ENCODE data around the gene PITX3. TPM values are rescaled to one million over a fixed set of nuclear protein-coding genes. Genes with fewer than 3 reads are reported as not detected.

The PITX3 gene
- polyA plus RNA-seq, 4 donors: 0.04 TPM; not detected in 3

- FAIRE-seq: no peak
- H3K4me1 ChIP-seq (ENCODE audit: control insufficient read depth in 3 of 3, insufficient read depth in 2 of 3, low read depth in 1 of 3, low read length in 2 of 3): peaks cover 0 to 4% (median 0%) of the 10 kb centered on the region in 3 donors
Observed at GRCh38 chr10:102268375-102268888, 27.1 kb upstream of the PITX3 start.

GRCh38 chr10:102267748-102268147 is 26.4 kb upstream of the PITX3 start:
- no peaks in the 10 kb centered on the region for H3K9me3 ChIP-seq (ENCODE audit: control insufficient read depth in 2 of 2, insufficient read depth in 1 of 2, low read depth in 1 of 2, low read length in 1 of 2)
- FAIRE-seq: no peak
- DNase-seq: no peak
- no peaks in the 10 kb centered on the region for H3K27me3 ChIP-seq (ENCODE audit: control insufficient read depth in 3 of 3, insufficient read depth in 3 of 3, low read length in 3 of 3)
- H3K4me3 ChIP-seq (ENCODE audit: low read depth in 1 of 3, low read length in 3 of 3): no peak overlapping the region
- H3K36me3 ChIP-seq (ENCODE audit: control insufficient read depth in 3 of 3, insufficient read depth in 2 of 3, low read depth in 1 of 3, low read length in 3 of 3): peaks cover 0 to 23% (median 5%) of the 10 kb centered on the region in 3 donors
- peaks cover 0 to 7% (median 0%) of the 10 kb centered on the region in 3 donors for H3K4me1 ChIP-seq (ENCODE audit: control insufficient read depth in 3 of 3, insufficient read depth in 2 of 3, low read depth in 1 of 3, low read length in 2 of 3)
- H3K27ac ChIP-seq (ENCODE audit: low read depth in 1 of 3, low read length in 2 of 3): no peak overlapping the region

More at GRCh38 chr10:102268375-102268888, 27.1 kb upstream of the PITX3 start:
- Histone ChIP-seq H3K4me3 (ENCODE audit: low read depth in 1 of 3, low read length in 3 of 3) (no peak overlapping the region), H3K27me3 (ENCODE audit: control insufficient read depth in 3 of 3, insufficient read depth in 3 of 3, low read length in 3 of 3) (no peaks in the 10 kb centered on the region), H3K9me3 (ENCODE audit: control insufficient read depth in 2 of 2, insufficient read depth in 1 of 2, low read depth in 1 of 2, low read length in 1 of 2) (no peaks in the 10 kb centered on the region), H3K27ac (ENCODE audit: low read depth in 1 of 3, low read length in 2 of 3) (no peak overlapping the region), H3K36me3 (ENCODE audit: control insufficient read depth in 3 of 3, insufficient read depth in 2 of 3, low read depth in 1 of 3, low read length in 3 of 3) (peaks cover 0 to 23% (median 5%) of the 10 kb centered on the region in 3 donors)
- DNase-seq: no peak

DNA sequence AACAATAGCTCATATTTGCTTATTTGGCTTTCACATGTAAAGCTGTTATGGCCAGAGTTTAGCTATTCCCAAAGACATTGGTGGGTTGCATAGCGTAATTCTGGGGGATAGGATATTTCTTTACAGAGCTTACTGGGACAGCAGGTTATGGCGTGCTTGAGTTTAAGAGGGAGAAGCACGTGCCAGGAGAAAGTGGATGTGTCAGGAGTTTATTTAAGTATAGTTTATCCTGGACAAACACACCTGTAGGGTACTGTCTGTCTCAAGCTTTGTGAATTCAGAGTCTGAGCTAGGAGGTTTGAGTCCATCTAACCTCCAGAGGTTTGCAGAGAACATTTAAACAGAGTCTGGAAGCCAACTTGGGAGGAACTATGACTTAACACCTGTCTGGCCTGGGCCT is 25.4 kb upstream of the PITX3 start:
- Histone ChIP-seq H3K27ac (ENCODE audit: low read depth in 1 of 3, low read length in 2 of 3) (no peak overlapping the region), H3K9me3 (ENCODE audit: control insufficient read depth in 2 of 2, insufficient read depth in 1 of 2, low read depth in 1 of 2, low read length in 1 of 2) (no peaks in the 10 kb centered on the region), H3K4me3 (ENCODE audit: low read depth in 1 of 3, low read length in 3 of 3) (no peak overlapping the region), H3K36me3 (ENCODE audit: control insufficient read depth in 3 of 3, insufficient read depth in 2 of 3, low read depth in 1 of 3, low read length in 3 of 3) (peaks cover 5 to 25% (median 5%) of the 10 kb centered on the region in 3 donors), H3K27me3 (ENCODE audit: control insufficient read depth in 3 of 3, insufficient read depth in 3 of 3, low read length in 3 of 3) (no peaks in the 10 kb centered on the region), H3K4me1 (ENCODE audit: control insufficient read depth in 3 of 3, insufficient read depth in 2 of 3, low read depth in 1 of 3, low read length in 2 of 3) (peaks cover 0 to 7% (median 0%) of the 10 kb centered on the region in 3 donors)
- 95 to 97% (median 97%) methylated on average over 3 of the region's 3 CpGs for WGBS, 3 donors
- FAIRE-seq (no peak), DNase-seq (no peak)

- H3K36me3 ChIP-seq (ENCODE audit: control insufficient read depth in 3 of 3, insufficient read depth in 2 of 3, low read depth in 1 of 3, low read length in 3 of 3): peaks cover 5 to 30% (median 5%) of the 10 kb centered on the region in 3 donors
- H3K27ac ChIP-seq (ENCODE audit: low read depth in 1 of 3, low read length in 2 of 3): no peak overlapping the region
- WGBS, 3 donors: 79 to 88% (median 87%) methylated on average over 4 of the region's 4 CpGs
- no peaks in the 10 kb centered on the region for H3K9me3 ChIP-seq (ENCODE audit: control insufficient read depth in 2 of 2, insufficient read depth in 1 of 2, low read depth in 1 of 2, low read length in 1 of 2)
- H3K4me1 ChIP-seq (ENCODE audit: control insufficient read depth in 3 of 3, insufficient read depth in 2 of 3, low read depth in 1 of 3, low read length in 2 of 3): peaks cover 0 to 7% (median 0%) of the 10 kb centered on the region in 3 donors
- no peak for FAIRE-seq
- no peak overlapping the region for H3K4me3 ChIP-seq (ENCODE audit: low read depth in 1 of 3, low read length in 3 of 3)
- no peaks in the 10 kb centered on the region for H3K27me3 ChIP-seq (ENCODE audit: control insufficient read depth in 3 of 3, insufficient read depth in 3 of 3, low read length in 3 of 3)
- no peak for DNase-seq
Observed at GRCh38 chr10:102264371-102264770, 23.1 kb upstream of the PITX3 start.

DNA sequence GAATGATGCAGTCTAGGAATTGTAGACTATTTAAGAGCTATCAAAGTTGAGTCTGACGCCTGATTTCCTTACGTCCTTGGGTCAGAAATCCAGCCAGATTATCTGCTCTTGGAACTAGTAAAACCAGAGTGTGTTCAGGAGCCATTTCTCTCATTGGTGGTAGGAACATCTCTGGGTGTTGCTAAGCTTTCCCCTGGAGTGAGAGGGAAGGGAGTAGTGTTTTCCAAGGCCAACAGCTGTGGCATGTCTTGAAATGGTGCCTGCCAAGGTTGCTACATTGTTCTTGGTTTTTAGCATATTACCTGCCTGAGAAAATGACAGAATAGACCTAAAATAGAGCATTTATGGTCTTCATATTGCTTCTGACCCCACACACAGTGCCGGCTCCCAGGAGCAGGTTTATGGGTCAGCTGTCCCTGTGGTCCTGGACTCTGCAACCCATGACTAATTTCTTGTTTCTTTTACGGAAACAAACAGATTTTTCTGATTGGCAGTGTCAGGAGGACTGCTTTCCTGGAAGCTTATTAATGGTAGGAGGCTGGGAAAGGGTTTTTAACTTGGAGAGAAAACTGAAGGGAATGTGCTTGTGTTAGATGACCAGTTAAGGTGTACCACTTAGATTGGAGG is 21.5 kb upstream of the PITX3 start:
- H3K27ac ChIP-seq (ENCODE audit: low read depth in 1 of 3, low read length in 2 of 3): peak overlapping the region in 1 of 3 donors; percentile 25
- FAIRE-seq (no peak), DNase-seq (peak in 1 of 2 donors; percentile 36)
- H3K9me3 ChIP-seq (ENCODE audit: control insufficient read depth in 2 of 2, insufficient read depth in 1 of 2, low read depth in 1 of 2, low read length in 1 of 2): no peaks in the 10 kb centered on the region
- H3K36me3 ChIP-seq (ENCODE audit: control insufficient read depth in 3 of 3, insufficient read depth in 2 of 3, low read depth in 1 of 3, low read length in 3 of 3): peaks cover 5 to 29% (median 5%) of the 10 kb centered on the region in 3 donors
- peaks cover 0 to 3% (median 0%) of the 10 kb centered on the region in 3 donors for H3K4me1 ChIP-seq (ENCODE audit: control insufficient read depth in 3 of 3, insufficient read depth in 2 of 3, low read depth in 1 of 3, low read length in 2 of 3)
- H3K4me3 ChIP-seq (ENCODE audit: low read depth in 1 of 3, low read length in 3 of 3): no peak overlapping the region
- 71 to 84% (median 81%) methylated on average over 4 of the region's 4 CpGs for WGBS, 3 donors
- H3K27me3 ChIP-seq (ENCODE audit: control insufficient read depth in 3 of 3, insufficient read depth in 3 of 3, low read length in 3 of 3): no peaks in the 10 kb centered on the region

DNA sequence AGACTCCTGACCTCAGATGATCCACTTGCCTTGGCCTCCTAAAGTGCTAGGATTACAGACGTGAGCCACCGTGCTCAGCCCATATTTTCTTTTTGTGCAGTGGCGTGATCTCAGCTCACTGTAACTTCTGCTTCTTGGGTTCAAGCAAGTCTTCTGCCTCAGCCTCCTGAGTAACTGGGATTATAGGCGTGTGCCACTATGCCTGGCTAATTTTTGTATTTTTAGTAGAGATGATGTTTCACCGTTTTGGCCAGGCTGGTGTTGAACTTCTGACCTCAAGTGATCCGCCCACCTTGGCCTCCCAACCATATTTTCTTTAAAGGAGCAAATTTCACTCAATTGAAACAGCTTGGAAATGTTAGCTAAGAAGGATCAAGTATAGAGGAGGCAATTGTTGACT is 20.5 kb upstream of the PITX3 start:
- DNase-seq (no peak), FAIRE-seq (no peak)
- WGBS, 3 donors: 77 to 86% (median 85%) methylated on average over 6 of the region's 6 CpGs
- Histone ChIP-seq H3K36me3 (ENCODE audit: control insufficient read depth in 3 of 3, insufficient read depth in 2 of 3, low read depth in 1 of 3, low read length in 3 of 3) (peaks cover 5 to 30% (median 5%) of the 10 kb centered on the region in 3 donors), H3K27me3 (ENCODE audit: control insufficient read depth in 3 of 3, insufficient read depth in 3 of 3, low read length in 3 of 3) (no peaks in the 10 kb centered on the region), H3K4me3 (ENCODE audit: low read depth in 1 of 3, low read length in 3 of 3) (no peak overlapping the region), H3K27ac (ENCODE audit: low read depth in 1 of 3, low read length in 2 of 3) (no peak overlapping the region), H3K4me1 (ENCODE audit: control insufficient read depth in 3 of 3, insufficient read depth in 2 of 3, low read depth in 1 of 3, low read length in 2 of 3) (peaks cover 0 to 3% (median 0%) of the 10 kb centered on the region in 3 donors), H3K9me3 (ENCODE audit: control insufficient read depth in 2 of 2, insufficient read depth in 1 of 2, low read depth in 1 of 2, low read length in 1 of 2) (no peaks in the 10 kb centered on the region)

- H3K27ac ChIP-seq (ENCODE audit: low read depth in 1 of 3, low read length in 2 of 3): no peak overlapping the region
- DNase-seq: no peak
- no peak overlapping the region for H3K4me3 ChIP-seq (ENCODE audit: low read depth in 1 of 3, low read length in 3 of 3)
- no peaks in the 10 kb centered on the region for H3K9me3 ChIP-seq (ENCODE audit: control insufficient read depth in 2 of 2, insufficient read depth in 1 of 2, low read depth in 1 of 2, low read length in 1 of 2)
- no peaks in the 10 kb centered on the region for H3K27me3 ChIP-seq (ENCODE audit: control insufficient read depth in 3 of 3, insufficient read depth in 3 of 3, low read length in 3 of 3)
- peaks cover 0 to 3% (median 0%) of the 10 kb centered on the region in 3 donors for H3K4me1 ChIP-seq (ENCODE audit: control insufficient read depth in 3 of 3, insufficient read depth in 2 of 3, low read depth in 1 of 3, low read length in 2 of 3)
- peaks cover 5 to 35% (median 5%) of the 10 kb centered on the region in 3 donors for H3K36me3 ChIP-seq (ENCODE audit: control insufficient read depth in 3 of 3, insufficient read depth in 2 of 3, low read depth in 1 of 3, low read length in 3 of 3)
- FAIRE-seq: no peak
Observed at GRCh38 chr10:102261196-102261595, 19.9 kb upstream of the PITX3 start.

GRCh38 chr10:102255404-102255803 is 14.1 kb upstream of the PITX3 start:
- H3K4me3 ChIP-seq (ENCODE audit: low read depth in 1 of 3, low read length in 3 of 3): no peak overlapping the region
- no peaks in the 10 kb centered on the region for H3K27me3 ChIP-seq (ENCODE audit: control insufficient read depth in 3 of 3, insufficient read depth in 3 of 3, low read length in 3 of 3)
- peaks cover 0 to 25% (median 0%) of the 10 kb centered on the region in 3 donors for H3K36me3 ChIP-seq (ENCODE audit: control insufficient read depth in 3 of 3, insufficient read depth in 2 of 3, low read depth in 1 of 3, low read length in 3 of 3)
- 95 to 98% (median 97%) methylated on average over 2 of the region's 2 CpGs for WGBS, 3 donors
- H3K9me3 ChIP-seq (ENCODE audit: control insufficient read depth in 2 of 2, insufficient read depth in 1 of 2, low read depth in 1 of 2, low read length in 1 of 2): no peaks in the 10 kb centered on the region
- H3K4me1 ChIP-seq (ENCODE audit: control insufficient read depth in 3 of 3, insufficient read depth in 2 of 3, low read depth in 1 of 3, low read length in 2 of 3): peaks cover 0 to 1% (median 0%) of the 10 kb centered on the region in 3 donors
- FAIRE-seq: no peak
- no peak for DNase-seq
- H3K27ac ChIP-seq (ENCODE audit: low read depth in 1 of 3, low read length in 2 of 3): no peak overlapping the region
